Liver (tissue), 9 donors: ENCODE measurements around the gene CEACAM20. TPM values are rescaled to one million over a fixed set of nuclear protein-coding genes. Genes with fewer than 3 reads are reported as not detected.

Source experiments
- DNase-seq: peaks from one replicate; pipeline ENCODE4 v3.0.0-alpha.2; 2017; ENCODE audit warnings: low spot score
- H3K27ac ChIP-seq, 2 donors: one replicate each; pipeline ENCODE4 v1.7.0; 2013; ENCODE audit warnings: inconsistent platforms in 2 of 2, low read length in 2 of 2, control low read depth in 1 of 2, low read depth in 1 of 2, mild to moderate bottlenecking in 1 of 2
- H3K27me3 ChIP-seq, 4 donors: one replicate each; pipeline versions ENCODE4 v1.6.1 to v1.7.0; 2013; ENCODE audit warnings: low read length in 3 of 4, inconsistent platforms in 1 of 4, mild to moderate bottlenecking in 1 of 4, moderate library complexity in 1 of 4; ENCODE audit not compliant: control insufficient read depth in 4 of 4, insufficient read depth in 4 of 4
- H3K36me3 ChIP-seq, 4 donors: one replicate each; pipeline versions ENCODE4 v1.6.1 to v1.7.0; 2013; ENCODE audit warnings: low read length in 3 of 4, mild to moderate bottlenecking in 3 of 4, low read depth in 1 of 4, moderate library complexity in 1 of 4; ENCODE audit not compliant: control insufficient read depth in 4 of 4, insufficient read depth in 3 of 4
- H3K4me1 ChIP-seq, 4 donors: one replicate each; pipeline versions ENCODE4 v1.6.1 to v1.7.0; 2013; ENCODE audit warnings: low read length in 3 of 4, mild to moderate bottlenecking in 3 of 4, moderate library complexity in 1 of 4; ENCODE audit not compliant: control insufficient read depth in 4 of 4, insufficient read depth in 4 of 4
- H3K4me3 ChIP-seq, 3 donors: one replicate each; pipeline versions ENCODE4 v1.6.1 to v1.7.0; 2013; ENCODE audit warnings: low read length in 3 of 3, control low read depth in 1 of 3, low read depth in 1 of 3, mild to moderate bottlenecking in 1 of 3
- H3K9ac ChIP-seq, 2 donors: one replicate each; pipeline ENCODE4 v1.7.0; 2013; ENCODE audit warnings: low read length in 2 of 2, mild to moderate bottlenecking in 2 of 2, moderate library complexity in 2 of 2, control low read depth in 1 of 2, low read depth in 1 of 2
- H3K9me3 ChIP-seq, 4 donors: one replicate each; pipeline versions ENCODE4 v1.6.1 to v1.7.0; 2013; ENCODE audit warnings: low read length in 3 of 4; ENCODE audit not compliant: control insufficient read depth in 4 of 4
- ATF3 ChIP-seq: IDR thresholded peaks from 2 replicates; pipeline ENCODE4 v1.6.1; 2016; ENCODE audit warnings: antibody characterized with exemption
- CTCF ChIP-seq: fragments of 150-350 bp; IDR thresholded peaks from 2 replicates; pipeline ENCODE4 v1.5.1; 2017; ENCODE audit warnings: improper control_type of control experiment, low read depth, low read length; ENCODE audit not compliant: missing input control
- EGR1 ChIP-seq, 2 donors: IDR thresholded peaks; 2 replicates each; pipeline ENCODE4 v1.6.1; 2016 to 2018; ENCODE audit warnings: antibody characterized with exemption in 2 of 2, low read depth in 2 of 2
- FOXA2 ChIP-seq: IDR thresholded peaks from 2 replicates; pipeline ENCODE4 v1.6.1; 2016; ENCODE audit warnings: antibody characterized with exemption
- HNF4A ChIP-seq, 2 donors: conservative IDR thresholded peaks; 2 replicates each; pipeline ENCODE4 v1.6.1; 2016; ENCODE audit warnings: antibody characterized with exemption in 2 of 2, mild to moderate bottlenecking in 2 of 2
- JUND ChIP-seq, 2 donors: IDR thresholded peaks; 2 replicates each; pipeline ENCODE4 v1.6.1; 2016; ENCODE audit warnings: antibody characterized with exemption in 2 of 2
- MAX ChIP-seq: IDR thresholded peaks from 2 replicates; pipeline ENCODE4 v1.6.1; 2016; ENCODE audit warnings: antibody characterized with exemption
- NR2F2 ChIP-seq: IDR thresholded peaks from 2 replicates; pipeline ENCODE4 v1.6.1; 2016; ENCODE audit warnings: antibody characterized with exemption
- RAD21 ChIP-seq, 2 donors: IDR thresholded peaks; 2 replicates each; pipeline ENCODE4 v1.6.1; 2016; ENCODE audit warnings: antibody characterized with exemption in 2 of 2, mild to moderate bottlenecking in 2 of 2
- REST ChIP-seq: IDR thresholded peaks from 2 replicates; pipeline ENCODE4 v1.6.1; 2016; ENCODE audit warnings: antibody characterized with exemption, mild to moderate bottlenecking
- RXRA ChIP-seq, 2 donors: IDR thresholded peaks; 2 replicates each; pipeline ENCODE4 v1.6.1; 2017 to 2018; ENCODE audit warnings: antibody characterized with exemption in 2 of 2, mild to moderate bottlenecking in 1 of 2
- SP1 ChIP-seq: IDR thresholded peaks from 2 replicates; pipeline ENCODE4 v1.6.1; 2018; ENCODE audit warnings: antibody characterized with exemption, mild to moderate bottlenecking
- YY1 ChIP-seq: IDR thresholded peaks from 2 replicates; pipeline ENCODE4 v1.6.1; 2016; ENCODE audit warnings: antibody characterized with exemption, mild to moderate bottlenecking
- ZBTB33 ChIP-seq: IDR thresholded peaks from 2 replicates; pipeline ENCODE4 v1.6.1; 2016; ENCODE audit warnings: antibody characterized with exemption
- WGBS: extraction: QIAGEN DNeasy Blood & Tissue Kit; methylation state at CpG from one replicate; pipeline ENCODE4 v1.1.7; 2013; 5-methylcytosine and 5-hydroxymethylcytosine counted together
- polyA plus RNA-seq, 2 donors: library from polyadenylated mRNA; stranded (reverse) in 1 of 2; unstranded in 1 of 2; fragments of 200-250 nt in 1 of 2; fragments of >200 nt in 1 of 2; fragmentation: Nextera tagmentation in 1 of 2; extraction: Ambion mirVana in 1 of 2; gene quantifications; one replicate each; pipeline versions ENCODE4 v1.2.1 to v1.2.3, GENCODE V29; 2013 to 2015
- total RNA-seq, 2 donors: library from RNA; depleted of rRNA; stranded (reverse); fragments of >200 nt; gene quantifications; one replicate each; pipeline ENCODE4 v1.2.3, GENCODE V29; 2014
- donor health status: healthy.
- donor health status: healthy.
- donor health status: healthy.
- donor health status: healthy.
- donor health status: healthy.

The CEACAM20 gene
- total and polyA plus RNA-seq, 4 donors: 0.09 to 0.25 TPM; not detected in 2

GRCh38 chr19:44530777-44531176 is 1.3 kb upstream of the CEACAM20 start (continued):
- no peak for TF ChIP-seq MAX
- no peak for TF ChIP-seq ATF3

GRCh38 chr19:44527554-44527953 is 1.9 kb downstream of the CEACAM20 start:
- Histone ChIP-seq H3K4me3 (no peak overlapping the region), H3K36me3 (no peaks in the 10 kb centered on the region), H3K9me3 (peaks cover 0 to 6% (median under 1%) of the 10 kb centered on the region in 4 donors), H3K27me3 (no peaks in the 10 kb centered on the region), H3K27ac (no peak overlapping the region), H3K9ac (no peak overlapping the region), H3K4me1 (no peaks in the 10 kb centered on the region)
- 84% methylated on average over 7 of the region's 7 CpGs for WGBS
- TF ChIP-seq RAD21 (IDR thresholded peaks at IDR 0.05) (no peak), SP1 (no peak), ATF3 (no peak)
- no peak for DNase-seq

GRCh38 chr19:44525721-44526430 is 3.6 kb downstream of the CEACAM20 start:
- Histone ChIP-seq H3K27me3 (no peaks in the 10 kb centered on the region), H3K9ac (no peak overlapping the region), H3K9me3 (peaks cover 0 to 8% (median 3%) of the 10 kb centered on the region in 4 donors), H3K27ac (no peak overlapping the region), H3K36me3 (no peaks in the 10 kb centered on the region), H3K4me3 (no peak overlapping the region), H3K4me1 (no peaks in the 10 kb centered on the region)
- DNase-seq: no peak
- 36% methylated on average over 4 of the region's 4 CpGs for WGBS
- TF ChIP-seq REST: no peak
- no peak for TF ChIP-seq ZBTB33
- TF ChIP-seq EGR1 (IDR thresholded peaks at IDR 0.05; ENCODE audit: low read depth in 2 of 2): no peak
- no peak for TF ChIP-seq CTCF
- TF ChIP-seq FOXA2: no peak
- TF ChIP-seq NR2F2: no peak
- no peak for TF ChIP-seq ATF3
- no peak for TF ChIP-seq JUND (IDR thresholded peaks at IDR 0.05)
- no peak for TF ChIP-seq HNF4A (conservative IDR thresholded peaks at IDR 0.05)
- no peak for TF ChIP-seq SP1
- no peak for TF ChIP-seq MAX
- no peak for TF ChIP-seq RAD21 (IDR thresholded peaks at IDR 0.05)
- no peak for TF ChIP-seq RXRA (IDR thresholded peaks at IDR 0.05)
- TF ChIP-seq YY1: no peak
